CD4-positive, alpha-beta T cell treated with Interleukin-17A for 4 hours (primary cell): ENCODE data around the gene MIS18A.
"Not testable (repeated sequence)": the region's sequence is repeated elsewhere in the genome, so short reads cannot be mapped to it uniquely, and the experiment has no call there.

Source experiments
- DNase-seq: peaks from one replicate; pipeline ENCODE4 v3.0.0-alpha.2; 2020; ENCODE audit warnings: mixed read lengths

Gene MIS18A, protein sequence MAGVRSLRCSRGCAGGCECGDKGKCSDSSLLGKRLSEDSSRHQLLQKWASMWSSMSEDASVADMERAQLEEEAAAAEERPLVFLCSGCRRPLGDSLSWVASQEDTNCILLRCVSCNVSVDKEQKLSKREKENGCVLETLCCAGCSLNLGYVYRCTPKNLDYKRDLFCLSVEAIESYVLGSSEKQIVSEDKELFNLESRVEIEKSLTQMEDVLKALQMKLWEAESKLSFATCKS

DNA sequence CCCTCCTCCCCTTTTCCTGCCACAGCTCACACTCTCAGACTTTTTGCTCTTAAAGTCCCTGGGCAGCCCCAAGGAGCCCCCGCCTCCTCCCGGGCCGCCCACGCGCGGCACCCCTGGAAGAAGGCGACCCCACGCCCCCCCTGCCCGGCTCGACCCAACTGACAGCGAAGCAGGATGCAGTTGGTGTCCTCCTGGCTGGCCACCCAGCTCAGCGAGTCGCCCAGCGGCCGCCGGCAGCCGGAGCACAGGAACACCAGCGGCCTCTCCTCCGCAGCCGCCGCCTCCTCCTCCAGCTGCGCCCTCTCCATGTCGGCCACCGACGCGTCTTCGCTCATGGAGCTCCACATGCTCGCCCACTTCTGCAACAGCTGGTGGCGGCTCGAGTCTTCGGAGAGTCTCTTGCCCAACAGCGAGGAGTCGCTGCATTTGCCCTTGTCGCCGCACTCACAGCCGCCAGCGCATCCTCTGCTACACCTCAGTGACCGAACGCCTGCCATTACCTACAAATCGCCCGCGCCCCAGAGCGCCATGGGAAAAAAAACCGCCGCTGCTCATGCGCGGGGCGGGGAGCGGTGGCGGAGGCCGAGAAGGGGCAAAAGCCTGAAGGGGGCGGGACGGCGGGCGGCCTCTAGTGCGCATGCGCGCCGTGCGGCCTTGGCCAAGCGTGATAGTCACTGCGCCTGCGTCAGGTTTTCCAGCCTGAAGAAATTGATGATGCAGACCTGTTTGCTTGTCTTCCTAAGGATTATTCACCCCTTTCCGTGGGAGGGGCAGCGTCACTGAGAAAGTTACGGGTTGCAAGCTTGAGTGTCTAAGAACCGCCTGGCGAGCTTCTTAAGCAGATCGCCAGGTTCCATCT lies at the start of gene MIS18A:
Gene MIS18A (minus strand): TSS at position 532 of the 859 bp plus-strand sequence. CDS start 35 bp downstream, at position 497.
- DNase-seq = peak; percentile 98

DNA sequence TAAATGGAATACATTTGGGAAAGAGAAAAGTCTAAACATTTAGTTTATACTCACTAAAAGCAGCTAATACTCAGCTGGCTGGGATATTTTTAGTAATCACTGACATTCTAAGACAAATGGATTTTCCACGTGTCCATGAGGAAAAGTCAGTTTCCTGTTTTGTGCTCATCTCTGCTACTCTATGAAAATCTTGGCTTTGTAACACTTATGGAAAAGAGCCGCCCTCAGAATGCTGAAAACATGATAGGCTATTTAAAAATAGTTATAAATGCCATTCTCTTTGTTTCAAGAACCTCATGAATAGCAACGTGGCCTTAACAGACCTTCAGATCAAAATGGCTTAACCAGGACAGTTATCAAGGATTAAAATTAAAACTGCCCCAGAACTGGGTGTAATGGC lies 49.7 kb upstream of the MIS18A start:
- DNase-seq = no peak

DNA sequence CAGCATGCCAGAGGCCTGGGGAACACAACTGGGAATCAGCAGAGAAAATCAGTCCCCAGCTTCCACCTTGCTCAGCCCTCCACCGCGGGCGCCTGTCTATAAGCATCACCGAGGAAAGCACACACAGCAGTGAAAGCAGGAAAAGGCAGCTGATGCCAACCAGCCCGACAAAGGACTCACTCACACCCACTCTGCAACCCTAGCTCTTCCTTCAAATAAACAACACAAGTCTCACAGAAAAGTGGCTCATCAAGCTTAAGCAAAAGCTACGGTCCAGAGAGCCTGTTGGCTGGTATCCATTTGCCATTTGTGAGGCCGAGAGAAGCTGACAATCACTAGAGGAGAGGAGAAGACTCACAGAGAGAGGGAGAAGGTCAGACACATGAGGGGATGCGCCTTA lies 46.9 kb upstream of the MIS18A start:
- no peak for DNase-seq

DNA sequence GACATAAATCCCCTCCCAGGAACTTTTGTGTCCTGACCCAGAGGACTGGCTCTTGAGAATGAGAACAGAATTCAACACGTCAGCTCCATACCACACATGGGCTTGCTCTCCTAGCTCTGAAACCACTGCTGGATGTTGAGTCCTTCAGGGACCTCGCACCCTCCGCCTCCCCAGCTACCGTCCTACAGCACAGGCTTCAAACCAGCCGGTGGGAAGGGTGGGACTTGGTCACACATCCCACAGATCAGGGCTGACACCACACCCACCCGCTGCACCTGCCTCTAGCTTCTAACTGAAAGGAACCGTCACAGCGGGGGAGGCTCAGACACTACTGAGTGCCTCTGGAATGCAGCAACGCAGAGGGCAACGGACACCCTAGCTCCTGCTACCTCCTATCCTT lies 43.8 kb upstream of the MIS18A start:
- DNase-seq = no peak

GRCh38 chr21:32322103-32322502 lies 43.3 kb upstream of the MIS18A start:
- no peak for DNase-seq

- DNase-seq = no peak
Measured at GRCh38 chr21:32321480-32321879, 42.6 kb upstream of the MIS18A start.

DNA sequence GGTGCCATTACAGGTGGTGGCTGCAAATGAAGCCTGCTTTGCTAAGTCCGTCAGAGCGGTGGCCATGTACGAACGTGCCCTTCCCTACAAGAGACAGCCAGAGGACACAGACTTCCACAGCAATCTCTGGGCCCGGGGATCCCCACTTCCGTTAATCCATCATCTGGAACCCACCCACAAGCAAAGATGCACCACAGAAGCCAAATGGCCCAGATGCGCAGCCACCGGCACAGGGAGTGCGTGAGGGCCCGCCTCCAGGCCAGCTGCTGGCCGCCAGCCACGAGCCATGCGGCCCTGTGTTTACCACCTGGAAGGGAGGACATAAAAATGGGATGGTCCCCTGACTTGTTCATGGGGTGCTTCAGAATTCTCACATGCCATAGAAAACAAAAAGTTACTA lies 41.9 kb upstream of the MIS18A start:
- DNase-seq = no peak

- DNase-seq = no peak
Measured at GRCh38 chr21:32320059-32320458, 41.2 kb upstream of the MIS18A start.

DNA sequence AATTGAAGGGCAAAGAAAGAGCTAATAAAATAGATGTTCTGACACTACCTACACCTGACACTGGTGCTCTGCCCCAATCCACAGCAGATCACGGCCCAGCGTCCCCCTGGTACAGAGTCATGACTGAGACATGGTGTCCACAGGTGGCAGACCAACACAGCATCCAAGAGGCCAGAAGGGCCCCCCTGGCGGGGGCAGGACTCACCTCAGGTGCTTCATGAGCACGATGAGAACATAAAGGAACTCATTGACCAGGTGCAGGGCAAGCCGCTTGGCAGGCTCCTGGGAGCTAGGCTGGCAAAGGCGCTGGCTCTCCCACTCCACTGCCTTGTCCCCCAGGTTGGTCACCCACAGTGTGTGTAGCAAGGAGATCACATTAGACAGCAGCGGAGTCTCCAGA lies 40.2 kb upstream of the MIS18A start:
- DNase-seq = no peak

GRCh38 chr21:32317726-32318125 lies 38.9 kb upstream of the MIS18A start:
- DNase-seq = no peak

- no peak for DNase-seq
Measured at GRCh38 chr21:32316361-32317215, 37.7 kb upstream of the MIS18A start.

- DNase-seq = no peak
Measured at GRCh38 chr21:32315511-32316281, 36.8 kb upstream of the MIS18A start.

- DNase-seq = no peak
Measured at GRCh38 chr21:32314806-32315205, 36.0 kb upstream of the MIS18A start.

DNA sequence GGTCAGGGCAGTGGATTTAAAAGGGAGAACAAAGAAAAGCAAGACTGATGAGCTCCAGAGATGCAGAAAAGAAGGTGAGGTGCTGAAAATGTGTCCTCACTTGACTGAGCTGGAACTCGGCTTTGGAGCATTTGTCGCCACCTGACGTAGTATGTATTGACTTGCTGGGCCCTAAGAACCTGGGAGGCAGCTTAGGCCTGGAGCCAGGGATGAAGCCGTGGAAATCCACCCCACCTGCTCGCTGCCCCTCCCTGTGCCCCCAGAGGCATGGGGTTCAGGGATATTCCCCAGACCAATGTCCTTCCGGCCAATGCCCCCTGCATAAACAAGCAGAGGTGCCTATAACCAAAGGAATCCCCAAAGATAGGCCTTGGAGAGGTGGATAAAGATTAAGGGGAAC lies 34.1 kb upstream of the MIS18A start:
- no peak for DNase-seq

DNA sequence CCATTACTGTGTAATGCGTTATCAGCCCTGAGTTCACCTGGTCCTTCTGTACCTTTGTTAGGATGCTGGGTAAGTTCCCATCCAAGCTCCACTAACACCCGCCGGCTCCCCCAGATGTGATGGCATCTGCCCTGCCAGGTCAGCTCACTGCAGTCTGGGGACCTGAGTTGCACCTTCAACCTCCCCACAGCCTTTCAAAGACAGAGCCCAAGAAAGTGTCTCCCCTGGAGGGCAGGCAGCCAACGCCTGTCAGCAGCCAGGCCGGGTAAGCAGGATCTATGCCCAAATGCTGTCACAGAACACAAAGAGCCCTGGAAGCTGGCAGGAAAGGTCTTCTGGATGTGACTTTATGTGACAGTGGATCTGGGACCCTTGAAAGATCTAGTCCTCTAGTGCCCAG lies 33.5 kb upstream of the MIS18A start:
- DNase-seq = no peak

GRCh38 chr21:32311621-32312020 lies 32.8 kb upstream of the MIS18A start:
- DNase-seq = no peak

DNA sequence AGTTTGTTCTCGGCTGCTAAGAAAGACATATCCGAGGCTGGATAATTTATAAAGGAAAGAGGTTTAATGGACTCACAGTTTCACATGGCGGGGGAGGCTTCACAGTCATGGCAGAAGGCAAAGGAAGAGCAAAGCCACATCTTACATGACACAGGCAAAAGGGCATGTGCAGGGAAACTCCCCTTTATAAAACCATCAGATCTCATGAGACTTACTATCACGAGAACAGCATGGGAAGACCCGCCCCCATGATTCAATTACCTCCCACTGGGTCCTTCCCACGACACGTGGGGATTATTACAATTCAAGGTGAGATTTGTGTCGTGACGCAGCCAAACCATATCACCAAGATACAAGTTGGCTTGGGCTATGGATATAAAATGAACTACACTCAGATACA lies 32.1 kb upstream of the MIS18A start:
- DNase-seq = not testable (repeated sequence)

- no peak for DNase-seq
Measured at GRCh38 chr21:32309906-32310460, 31.1 kb upstream of the MIS18A start.

GRCh38 chr21:32308696-32309095 lies 29.8 kb upstream of the MIS18A start:
- DNase-seq = no peak

- DNase-seq = no peak
Measured at GRCh38 chr21:32307706-32308105, 28.9 kb upstream of the MIS18A start.

DNA sequence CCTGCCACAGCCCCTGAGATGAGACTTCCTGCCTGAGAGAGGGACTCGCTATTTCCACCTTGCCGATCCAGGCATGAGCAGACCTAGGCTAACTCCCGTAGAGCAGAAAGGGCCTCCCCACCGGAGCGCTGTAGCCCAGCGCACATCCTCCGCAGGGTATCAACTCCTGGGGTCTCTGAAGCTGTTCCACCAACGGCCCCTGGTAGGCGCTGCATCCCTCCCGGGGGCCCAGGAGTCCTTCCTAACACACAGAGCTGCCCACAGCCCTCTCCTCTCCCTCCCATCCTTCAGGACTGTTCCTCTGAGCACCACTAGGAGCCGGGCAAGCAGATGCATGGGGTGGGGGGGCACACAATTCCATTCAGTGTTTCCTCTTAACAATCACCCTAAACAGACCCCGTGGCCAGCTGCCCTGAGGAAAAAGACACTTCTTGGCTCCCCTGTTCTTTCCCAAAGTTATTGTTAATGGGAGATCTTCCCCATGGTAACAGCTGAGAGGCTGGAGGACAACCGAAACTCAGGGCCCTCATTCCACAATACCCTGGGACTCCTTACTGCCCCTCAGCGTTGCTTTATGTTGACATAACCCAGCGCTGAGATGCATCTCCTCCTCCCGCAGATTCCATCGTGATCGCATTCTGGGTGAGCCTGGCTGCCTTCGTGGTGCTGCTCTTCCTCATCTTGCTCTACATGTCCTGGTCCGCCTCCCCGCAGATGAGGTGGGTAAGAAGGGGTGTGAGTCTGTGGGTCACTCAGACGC lies 27.4 kb upstream of the MIS18A start:
- DNase-seq = no peak

- no peak for DNase-seq
Measured at GRCh38 chr21:32304998-32305397, 26.1 kb upstream of the MIS18A start.
